8988T (cell line): ENCODE measurements around the gene TSPYL4.

Experiments
- DNase-seq: peaks from one replicate; pipeline ENCODE4 v3.0.0; 2011

The TSPYL4 gene

DNA sequence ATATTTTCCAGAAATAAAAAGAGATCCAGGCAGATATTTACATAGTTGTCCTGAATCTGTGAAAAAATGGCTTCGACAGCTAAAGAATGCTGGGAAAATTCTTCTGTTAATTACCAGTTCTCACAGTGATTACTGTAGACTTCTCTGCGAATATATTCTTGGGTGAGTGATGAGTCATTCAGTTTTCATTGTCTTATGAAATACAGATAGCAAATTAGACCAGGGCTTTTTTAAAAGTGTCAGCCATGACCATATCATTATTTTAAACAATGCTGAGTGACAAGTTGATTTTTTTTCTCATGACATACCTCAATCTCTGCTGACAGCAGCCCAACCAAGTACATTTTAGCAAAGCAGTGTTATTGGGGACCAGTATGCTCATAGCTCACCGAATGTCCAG lies 32.8 kb downstream of the TSPYL4 start:
- DNase-seq: no peak

GRCh38 chr6:116218866-116219265 lies 35.0 kb downstream of the TSPYL4 start:
- DNase-seq: no peak

DNA sequence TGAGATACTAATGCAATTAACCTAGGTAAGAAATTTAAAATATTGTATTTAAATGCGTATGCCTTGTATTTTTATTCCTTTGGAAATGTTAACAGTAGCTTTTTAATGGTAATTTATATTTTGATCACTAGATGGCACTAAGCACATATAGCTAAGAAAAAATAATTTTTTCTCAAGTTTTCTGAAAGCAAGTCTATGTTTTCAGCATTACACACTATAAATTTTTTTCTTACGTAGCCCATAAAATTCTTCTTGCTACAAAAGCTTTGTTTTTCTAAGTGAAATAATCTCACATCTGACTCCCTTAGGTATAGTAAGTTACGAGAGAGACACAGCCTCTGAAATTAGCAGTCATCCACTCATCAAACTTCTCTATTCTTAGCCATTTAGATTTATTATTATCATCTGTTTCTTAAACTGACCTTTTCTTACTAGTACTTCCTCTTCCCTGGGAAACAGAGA lies 35.7 kb downstream of the TSPYL4 start:
- no peak for DNase-seq

DNA sequence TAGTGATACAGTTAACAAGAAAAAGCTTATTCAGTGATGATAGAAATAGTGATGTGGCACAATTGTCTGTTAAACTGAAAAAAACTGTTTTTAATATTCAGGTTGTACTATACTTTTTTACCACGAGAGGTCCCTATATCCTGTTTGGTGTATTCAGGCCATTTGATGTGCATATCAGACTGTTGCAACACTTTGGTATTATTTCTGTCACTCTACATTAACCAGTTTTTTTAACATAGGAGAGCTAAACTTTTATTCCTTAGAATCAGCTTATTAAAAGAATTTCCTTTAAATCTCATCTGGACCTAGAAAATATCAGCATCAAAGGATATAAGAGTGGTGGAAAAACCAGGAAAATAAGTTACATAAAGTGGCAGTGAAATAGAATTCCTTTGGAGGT lies 36.8 kb downstream of the TSPYL4 start:
- DNase-seq: no peak

GRCh38 chr6:116215414-116215813 lies 38.5 kb downstream of the TSPYL4 start:
- DNase-seq: no peak

GRCh38 chr6:116214681-116215080 lies 39.2 kb downstream of the TSPYL4 start:
- DNase-seq: no peak

- no peak for DNase-seq
These were observed 43.0 kb downstream of the TSPYL4 start for GRCh38 chr6:116210750-116211425.

DNA sequence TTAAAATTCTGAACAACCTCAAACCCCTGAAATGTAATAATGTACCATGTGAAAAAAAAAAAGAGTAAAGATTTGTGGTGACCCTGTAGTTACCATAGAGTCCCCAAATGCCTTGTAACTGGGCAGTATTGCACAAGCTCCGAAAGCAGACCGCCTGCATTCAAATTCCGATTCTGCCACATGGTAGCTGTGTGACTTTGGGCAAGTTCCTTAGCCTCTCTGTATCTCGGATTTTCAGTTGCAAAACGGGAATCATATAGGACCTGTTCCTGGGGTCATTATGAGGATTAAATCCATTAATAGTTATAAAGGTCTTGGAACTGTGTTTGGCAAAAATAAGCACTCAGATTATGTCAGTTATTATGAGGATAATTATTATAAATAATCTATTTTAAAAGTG lies 43.6 kb downstream of the TSPYL4 start:
- no peak for DNase-seq

DNA sequence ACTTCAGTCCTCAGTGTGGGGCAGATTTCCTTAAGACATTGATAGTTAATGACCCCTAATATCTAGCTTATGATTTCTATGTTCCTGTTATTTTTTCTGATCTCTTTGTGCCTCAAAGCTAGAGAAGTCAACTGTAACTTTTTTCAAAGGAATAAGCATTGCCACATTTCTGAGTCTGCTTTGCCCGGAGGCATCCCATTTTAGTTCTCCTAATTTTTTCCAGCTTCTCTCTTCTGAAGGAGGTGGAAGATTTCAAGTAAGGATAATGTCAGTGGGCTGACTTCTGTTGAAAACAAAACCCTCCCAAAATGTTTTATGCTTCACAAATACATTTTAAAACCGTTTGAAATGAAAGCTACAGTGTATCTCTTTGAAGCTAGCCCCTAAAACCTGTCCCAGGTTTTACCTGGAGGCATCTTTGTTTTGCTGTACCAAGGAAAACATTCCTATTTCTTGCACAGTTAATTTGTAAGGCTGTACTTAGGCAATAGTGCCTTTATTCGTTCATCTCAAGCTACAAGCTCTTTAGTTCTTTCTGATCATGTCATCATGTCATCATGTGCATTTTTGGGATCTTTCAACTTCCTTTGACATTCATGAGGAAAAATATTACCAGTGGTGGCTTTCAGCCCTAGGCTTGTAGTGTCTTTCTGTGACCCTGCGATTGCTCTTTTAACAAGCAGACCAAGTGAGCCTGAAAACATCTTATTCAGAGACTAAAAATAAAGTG lies 45.7 kb downstream of the TSPYL4 start:
- DNase-seq: no peak

DNA sequence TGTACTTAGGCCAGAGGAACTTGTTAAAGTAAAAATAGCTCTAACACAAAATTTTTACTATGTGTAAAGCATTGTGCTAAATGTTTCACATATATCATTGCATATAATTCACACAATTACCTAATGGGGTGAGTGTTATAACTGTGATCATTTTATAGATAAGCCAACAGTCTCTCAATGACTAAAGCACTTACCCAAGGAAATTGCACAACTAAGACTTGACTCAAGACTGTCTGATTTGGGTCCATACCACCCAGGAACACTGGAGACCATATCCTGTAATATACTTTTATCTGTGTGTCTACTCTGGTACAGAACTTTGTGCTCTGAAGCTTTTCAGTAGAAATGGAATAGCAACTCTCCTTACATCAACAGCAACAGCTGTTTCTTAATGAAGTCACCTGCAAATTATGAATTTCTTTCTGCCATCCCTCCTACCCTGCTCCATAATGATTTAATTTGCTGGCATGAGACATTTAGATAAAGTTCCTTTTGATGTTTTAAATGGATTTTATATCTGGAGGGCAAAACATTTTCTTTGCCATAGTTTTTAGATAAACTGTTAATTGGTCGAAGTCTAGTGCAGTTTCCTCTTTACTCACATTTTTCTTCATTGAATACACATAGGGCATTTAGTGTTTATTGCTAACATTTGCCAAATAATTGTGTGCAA lies 47.5 kb downstream of the TSPYL4 start:
- no peak for DNase-seq

- DNase-seq: no peak
These were observed 48.6 kb downstream of the TSPYL4 start for GRCh38 chr6:116205281-116205680.

- DNase-seq: no peak
These were observed 52.3 kb downstream of the TSPYL4 start for GRCh38 chr6:116201538-116201937.

- no peak for DNase-seq
These were observed 53.1 kb downstream of the TSPYL4 start for GRCh38 chr6:116200619-116201249.
